HG02798 (cell line): ENCODE data around the gene ARIH2.
A peak's percentile ranks its signal among the peaks of the same experiment; 100 is the strongest.
"Not testable (repeated sequence)": the region's sequence is repeated elsewhere in the genome, so short reads cannot be mapped to it uniquely, and the experiment has no call there.

ENCODE experiments used
- ATAC-seq: cut with Tn5 transposase; IDR thresholded peaks from one replicate; pipeline ENCODE4 v1.9.1; 2021; ENCODE audit warnings: mild to moderate bottlenecking; ENCODE audit not compliant: unreplicated experiment, poor library complexity

Gene ARIH2

DNA sequence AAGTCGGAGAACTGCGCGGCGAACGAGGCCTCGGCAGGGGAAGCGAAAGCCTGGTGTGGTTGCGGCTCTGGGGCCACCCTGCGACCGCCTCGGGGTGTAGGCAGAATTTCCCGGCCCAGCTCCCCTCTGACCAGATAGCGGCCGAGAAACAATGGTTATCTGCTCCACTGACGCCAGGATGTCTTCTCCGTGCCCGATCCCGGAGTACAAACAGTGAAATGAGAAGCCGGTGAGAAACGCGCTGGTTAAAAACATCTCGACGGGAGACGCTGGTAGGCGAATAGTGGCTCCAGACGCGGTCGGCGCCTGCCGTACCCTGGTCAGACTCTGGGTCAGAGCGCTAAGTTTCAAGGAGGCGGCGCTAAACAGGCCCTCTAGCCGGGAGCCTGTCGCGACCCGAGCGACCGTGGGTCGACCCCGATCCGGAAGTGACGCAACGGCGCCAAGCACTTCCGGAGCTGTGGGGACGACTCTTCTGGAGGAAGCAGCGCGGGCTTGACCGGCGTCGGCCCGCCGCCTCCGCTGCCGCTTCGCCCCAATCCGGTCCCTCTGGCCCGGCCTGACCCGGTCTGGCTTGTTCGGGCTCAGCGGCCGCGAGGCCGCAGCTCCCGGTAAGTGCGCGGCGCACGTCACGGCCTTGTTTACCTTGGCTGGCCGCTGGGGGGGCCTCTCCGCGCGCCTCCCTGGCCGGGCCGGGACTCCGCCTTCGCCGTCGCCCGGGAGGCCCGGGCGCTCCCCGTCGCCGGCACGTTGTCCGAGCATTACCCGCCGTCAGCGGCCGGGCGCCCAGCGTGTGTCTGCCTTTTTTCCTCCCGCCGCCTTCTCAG lies at the start of gene ARIH2:
TSS of gene ARIH2 (plus strand) at position 455 of the 827 bp plus-strand sequence. CDS start 8,717 bp downstream, outside the sequence.
- peak; percentile 89 for ATAC-seq

DNA sequence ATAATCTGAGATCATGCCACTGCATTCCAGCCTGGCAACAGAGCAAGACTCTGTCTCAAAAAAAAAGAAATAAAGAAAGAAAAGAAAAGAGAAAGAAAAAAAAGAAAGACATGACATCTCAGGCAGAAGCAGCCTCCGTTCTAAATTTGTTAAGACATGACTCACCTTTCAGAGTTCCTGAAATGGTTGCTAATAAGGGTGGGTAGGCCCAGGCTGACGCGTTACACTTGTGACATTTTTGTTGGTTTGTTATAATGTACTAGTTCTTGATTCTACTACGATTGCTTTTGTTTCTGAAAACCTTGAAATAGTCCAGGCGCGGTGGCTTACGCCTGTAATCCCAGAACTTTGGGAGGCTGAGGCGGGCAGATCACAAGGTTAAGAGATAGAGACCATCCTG lies 41.0 kb upstream of the ARIH2 start:
- no peak for ATAC-seq

DNA sequence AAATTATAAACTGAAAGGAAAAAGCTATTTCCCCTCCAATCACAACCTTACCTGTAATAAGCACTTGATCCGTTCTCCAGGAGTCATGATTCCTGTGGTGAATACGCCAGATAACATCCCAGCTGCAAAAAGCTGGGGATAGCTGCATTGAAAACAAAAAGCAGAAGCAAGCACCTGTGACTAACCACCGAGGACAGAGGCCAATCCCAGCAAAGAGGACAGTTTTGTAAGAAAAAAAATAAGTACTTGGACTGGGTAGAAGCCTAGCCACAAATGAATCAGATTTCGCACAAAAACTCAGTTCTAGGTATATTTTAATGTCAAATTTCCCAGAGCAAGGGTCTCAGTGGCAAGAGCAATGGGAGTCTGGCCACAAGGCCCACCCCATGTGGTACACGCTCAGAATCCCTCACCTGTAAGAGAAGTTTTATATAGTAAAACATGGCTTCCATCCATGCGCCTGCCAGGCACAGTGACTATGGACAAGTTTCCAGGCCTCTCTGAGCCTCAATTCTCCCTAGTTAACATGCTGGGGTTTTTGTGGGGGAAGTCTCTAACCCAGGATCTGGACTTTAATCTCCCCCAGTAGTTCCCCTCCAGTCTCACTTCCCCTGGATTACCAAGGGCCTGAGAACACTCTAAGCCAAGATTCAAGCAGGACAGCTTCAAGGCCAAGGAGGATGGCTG lies 39.2 kb upstream of the ARIH2 start:
- no peak for ATAC-seq

GRCh38 chr3:48879994-48880377 lies 38.7 kb upstream of the ARIH2 start:
- ATAC-seq, result no peak

DNA sequence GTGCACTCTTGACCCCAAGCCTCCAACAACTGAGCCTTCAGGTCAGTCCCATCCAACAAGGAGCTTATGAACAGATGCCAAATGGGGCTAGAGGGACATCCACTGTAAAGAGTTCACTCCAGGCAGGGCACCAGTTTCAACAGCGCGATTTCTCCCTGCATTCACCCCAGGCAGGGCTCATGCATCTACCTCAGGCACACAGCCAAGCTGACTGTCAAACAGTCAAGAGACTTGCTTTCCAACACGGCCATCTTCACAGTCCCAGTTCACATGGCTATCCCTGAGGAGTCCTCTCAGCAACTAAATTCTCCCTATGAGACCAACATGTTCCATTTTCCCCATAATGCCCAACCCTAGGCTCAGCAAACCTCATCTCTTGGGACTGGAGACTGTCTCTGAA lies 37.6 kb upstream of the ARIH2 start:
- ATAC-seq, result no peak

- ATAC-seq, result no peak
These were observed 37.0 kb upstream of the ARIH2 start for GRCh38 chr3:48881652-48882114.

DNA sequence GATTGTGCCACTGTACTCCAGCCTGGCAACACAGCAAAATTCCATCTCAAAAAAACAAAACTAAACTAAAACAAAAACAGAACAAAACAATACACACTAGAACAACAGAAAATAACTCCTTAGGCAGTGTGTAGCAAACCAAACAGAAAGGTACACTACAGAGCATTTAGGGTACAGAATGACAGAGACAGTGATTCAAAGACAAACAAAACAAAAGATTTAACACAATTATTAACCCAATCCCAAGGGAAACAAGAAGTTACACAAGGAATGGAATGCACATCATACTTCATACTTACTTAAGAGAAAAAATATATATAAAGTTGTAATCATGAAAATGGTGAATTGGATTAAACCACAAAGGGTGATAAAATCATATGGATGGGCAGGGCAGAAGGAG lies 32.9 kb upstream of the ARIH2 start:
- ATAC-seq, result no peak

- no peak for ATAC-seq
These were observed 27.0 kb upstream of the ARIH2 start for GRCh38 chr3:48891606-48892005.

DNA sequence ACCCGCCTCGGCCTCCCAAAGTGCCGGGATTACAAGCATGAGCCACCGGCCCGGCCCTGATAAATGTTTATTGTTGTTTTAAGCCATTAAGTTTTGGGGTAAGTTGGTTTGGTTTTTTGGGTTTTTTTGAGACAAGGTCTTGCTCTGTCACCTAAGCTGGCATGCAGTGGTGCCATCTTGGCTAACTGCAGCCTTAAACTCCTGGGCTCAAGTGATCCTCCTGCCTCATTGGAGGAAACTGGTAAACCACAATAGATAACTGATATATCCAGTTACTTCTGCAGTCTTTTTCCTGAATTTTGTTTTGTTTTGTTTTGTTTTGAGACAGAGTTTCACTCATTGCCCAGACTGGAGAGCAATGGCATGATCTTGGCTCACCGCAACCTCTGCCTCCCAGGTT lies 24.1 kb upstream of the ARIH2 start:
- ATAC-seq, result no peak

GRCh38 chr3:48896936-48897335 lies 21.7 kb upstream of the ARIH2 start:
- ATAC-seq, result no peak

DNA sequence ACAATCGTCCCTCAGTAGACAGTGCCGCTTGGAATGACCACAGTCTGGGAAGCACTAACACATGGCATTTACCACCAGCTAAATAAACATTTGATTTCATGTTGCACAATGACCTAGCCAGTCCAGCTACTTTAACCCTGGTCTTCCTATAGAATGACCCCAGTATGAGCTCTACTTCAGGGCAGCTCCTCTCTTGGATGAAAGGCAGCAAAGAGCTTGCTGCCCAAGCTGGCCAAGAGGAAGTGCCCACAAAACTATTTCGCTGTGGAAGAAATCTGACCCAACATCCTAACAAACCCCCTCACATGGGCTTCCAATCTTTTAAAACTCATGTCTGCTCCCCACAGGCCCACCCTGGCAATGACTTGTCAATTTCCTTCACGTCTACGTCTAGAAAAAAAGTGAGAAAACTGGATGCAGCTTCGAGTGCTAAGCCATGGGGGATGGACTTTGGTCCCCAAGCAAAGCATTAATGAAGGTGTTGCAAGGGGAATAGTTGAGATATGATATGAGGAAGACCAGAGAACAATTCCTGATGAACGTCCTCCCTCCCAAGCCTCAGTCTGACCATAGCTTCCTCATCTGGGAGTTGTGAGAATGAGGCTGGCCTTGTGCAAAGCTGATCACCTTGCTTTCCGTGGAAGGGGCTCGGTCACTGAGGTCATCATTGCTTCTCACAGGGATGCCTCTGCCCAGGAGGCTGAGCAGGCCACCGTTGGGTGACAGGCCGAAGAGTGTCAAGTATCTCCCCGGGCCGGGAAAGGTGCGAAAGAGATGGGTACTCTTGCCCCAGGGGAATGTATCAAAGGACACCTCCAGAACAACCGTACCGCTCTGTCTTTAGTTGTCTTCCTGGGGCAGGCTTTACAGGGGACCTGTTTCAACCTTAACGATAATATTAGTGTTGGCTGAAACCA lies 20.9 kb upstream of the ARIH2 start:
- ATAC-seq, result peak; percentile 2

- peak; percentile 97 for ATAC-seq
These were observed 20.0 kb upstream of the ARIH2 start, which contains the start of gene SLC25A20 for GRCh38 chr3:48898383-48899234. SLC25A20 (minus strand) TSS chr3:48898882; CDS start chr3:48898794, 88 bp downstream.

- no peak for ATAC-seq
These were observed 19.4 kb upstream of the ARIH2 start for GRCh38 chr3:48899273-48899672.

DNA sequence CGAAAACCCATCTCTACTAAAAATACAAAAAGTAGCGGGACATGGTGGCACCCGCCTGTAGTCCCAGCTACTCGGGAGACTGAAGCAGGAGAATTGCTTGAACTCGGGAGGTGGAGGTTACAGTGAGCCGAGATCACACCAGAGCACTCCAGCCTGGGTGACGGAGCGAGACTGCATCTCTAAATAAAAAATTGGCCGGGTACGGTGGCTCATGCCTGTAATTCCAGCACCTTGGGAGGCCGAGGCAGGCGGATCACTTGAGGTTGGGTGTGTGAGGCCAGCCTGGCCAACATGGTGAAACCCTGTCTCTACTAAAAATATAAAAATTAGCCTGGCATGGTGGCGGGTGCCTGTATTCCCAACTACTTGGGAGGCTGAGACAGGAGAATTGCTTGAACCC lies 11.6 kb upstream of the ARIH2 start:
- not testable (repeated sequence) for ATAC-seq

GRCh38 chr3:48915296-48915695 lies 3.3 kb upstream of the ARIH2 start:
- ATAC-seq, result no peak

- ATAC-seq, result peak; percentile 23
These were observed 835 bp downstream of the ARIH2 start for GRCh38 chr3:48919215-48920138.

- no peak for ATAC-seq
These were observed 8.1 kb downstream of the ARIH2 start for GRCh38 chr3:48926425-48927392.
